Lower leg skin (tissue), 3 donors: ENCODE data around the gene MCUR1.

Experiments used
- POLR2A ChIP-seq, 2 donors: fragments of 450-650 bp; IDR thresholded peaks; one replicate each; pipeline ENCODE4 v1.6.1; 2016 to 2017; ENCODE audit warnings: antibody characterized with exemption in 2 of 2, mild to moderate bottlenecking in 1 of 2, moderate library complexity in 1 of 2
- TF ChIP-seq, protein P1 (sequence below), 3 donors: fragments of 450-650 bp; IDR thresholded peaks; one replicate each; pipeline ENCODE4 v1.5.1; 2016; ENCODE audit warnings: antibody characterized with exemption in 3 of 3, mild to moderate bottlenecking in 3 of 3, moderate library complexity in 2 of 3

DNA sequence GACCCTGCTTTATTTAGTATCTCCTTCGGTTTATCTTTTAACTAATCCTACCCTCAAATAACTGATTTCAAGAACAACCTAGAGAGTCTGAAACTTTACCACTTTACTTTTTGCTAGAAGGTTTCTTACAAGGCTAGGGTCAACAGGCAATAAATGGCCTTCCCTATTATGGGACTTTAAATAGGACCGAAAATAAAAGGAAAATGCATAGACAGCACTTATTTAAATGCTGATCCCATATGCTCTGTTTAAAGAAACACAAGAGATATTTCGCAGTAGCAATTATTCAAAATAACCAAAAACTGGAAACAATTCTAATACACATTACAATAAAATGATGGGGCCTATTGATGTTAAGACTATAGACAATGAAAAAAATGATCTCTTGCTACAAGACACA lies 13.7 kb downstream of the MCUR1 start:
- TF ChIP-seq, protein P1, sequence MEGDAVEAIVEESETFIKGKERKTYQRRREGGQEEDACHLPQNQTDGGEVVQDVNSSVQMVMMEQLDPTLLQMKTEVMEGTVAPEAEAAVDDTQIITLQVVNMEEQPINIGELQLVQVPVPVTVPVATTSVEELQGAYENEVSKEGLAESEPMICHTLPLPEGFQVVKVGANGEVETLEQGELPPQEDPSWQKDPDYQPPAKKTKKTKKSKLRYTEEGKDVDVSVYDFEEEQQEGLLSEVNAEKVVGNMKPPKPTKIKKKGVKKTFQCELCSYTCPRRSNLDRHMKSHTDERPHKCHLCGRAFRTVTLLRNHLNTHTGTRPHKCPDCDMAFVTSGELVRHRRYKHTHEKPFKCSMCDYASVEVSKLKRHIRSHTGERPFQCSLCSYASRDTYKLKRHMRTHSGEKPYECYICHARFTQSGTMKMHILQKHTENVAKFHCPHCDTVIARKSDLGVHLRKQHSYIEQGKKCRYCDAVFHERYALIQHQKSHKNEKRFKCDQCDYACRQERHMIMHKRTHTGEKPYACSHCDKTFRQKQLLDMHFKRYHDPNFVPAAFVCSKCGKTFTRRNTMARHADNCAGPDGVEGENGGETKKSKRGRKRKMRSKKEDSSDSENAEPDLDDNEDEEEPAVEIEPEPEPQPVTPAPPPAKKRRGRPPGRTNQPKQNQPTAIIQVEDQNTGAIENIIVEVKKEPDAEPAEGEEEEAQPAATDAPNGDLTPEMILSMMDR (IDR thresholded peaks at IDR 0.05), result no peak
- no peak for TF ChIP-seq POLR2A (IDR thresholded peaks at IDR 0.05)
